NCI-H446 (cell line): ENCODE measurements around the gene GRM8.
A peak's percentile ranks its signal among the peaks of the same experiment; 100 is the strongest.

Experiments used
- DNase-seq, 2 experiments: peaks; one replicate each; lab custom pipeline; 2025; lab: John Stamatoyannopoulos, UW

Gene GRM8

GRCh38 chr7:126426652-126427051, 826.1 kb downstream of the GRM8 start:
- DNase-seq = no peak

GRCh38 chr7:126424985-126425384, 827.8 kb downstream of the GRM8 start:
- DNase-seq = no peak

DNA sequence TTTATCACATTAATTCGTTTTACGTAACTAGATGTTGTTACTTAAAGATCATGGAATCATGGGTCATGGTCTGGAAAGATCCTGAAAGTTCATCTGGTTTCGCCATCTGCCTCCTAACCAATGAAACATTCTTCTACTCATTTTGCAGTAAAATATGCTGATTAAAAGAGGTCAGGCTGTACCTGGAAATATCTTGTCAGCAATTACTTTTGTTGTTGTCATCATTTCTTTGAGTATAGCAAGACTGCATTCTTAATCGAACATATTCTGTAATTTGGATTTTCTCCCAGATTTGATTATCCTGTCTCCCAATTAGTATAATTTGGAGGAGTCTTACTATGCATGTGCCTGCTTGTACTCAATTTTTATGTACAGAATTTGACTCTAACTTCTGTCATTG, 833.7 kb downstream of the GRM8 start:
- DNase-seq = no peak

DNA sequence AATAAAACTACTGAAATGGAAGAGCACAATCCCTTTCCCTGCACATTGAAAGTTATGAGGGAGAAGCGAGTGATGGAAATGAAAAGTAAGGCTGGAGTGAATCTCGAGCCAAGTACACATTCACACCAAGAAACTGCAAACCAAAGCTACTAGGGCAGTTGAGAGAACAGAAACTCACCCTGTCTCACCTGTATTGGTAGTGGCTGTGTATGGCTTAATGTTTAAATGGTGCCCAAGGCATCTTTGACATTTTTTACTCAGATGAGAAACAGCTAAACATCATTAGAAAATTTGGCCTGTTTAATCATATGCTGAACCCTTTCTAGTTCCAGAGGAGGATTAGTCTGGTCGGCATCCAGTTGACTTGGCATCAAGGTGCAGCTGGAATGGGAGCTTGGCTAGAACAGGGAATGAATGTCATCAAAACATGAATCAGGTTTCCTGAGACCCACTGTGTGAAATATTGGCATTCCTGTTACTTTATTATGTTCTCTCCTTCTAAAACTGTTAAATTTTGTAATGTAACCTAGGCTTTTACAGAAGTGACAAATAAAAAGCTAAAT, 840.8 kb downstream of the GRM8 start:
- DNase-seq = peak in 1 of 2 experiments; percentile 10

- no peak for DNase-seq
These were observed 841.5 kb downstream of the GRM8 start for GRCh38 chr7:126411032-126411820.

GRCh38 chr7:126403040-126403439, 849.7 kb downstream of the GRM8 start:
- DNase-seq = no peak

DNA sequence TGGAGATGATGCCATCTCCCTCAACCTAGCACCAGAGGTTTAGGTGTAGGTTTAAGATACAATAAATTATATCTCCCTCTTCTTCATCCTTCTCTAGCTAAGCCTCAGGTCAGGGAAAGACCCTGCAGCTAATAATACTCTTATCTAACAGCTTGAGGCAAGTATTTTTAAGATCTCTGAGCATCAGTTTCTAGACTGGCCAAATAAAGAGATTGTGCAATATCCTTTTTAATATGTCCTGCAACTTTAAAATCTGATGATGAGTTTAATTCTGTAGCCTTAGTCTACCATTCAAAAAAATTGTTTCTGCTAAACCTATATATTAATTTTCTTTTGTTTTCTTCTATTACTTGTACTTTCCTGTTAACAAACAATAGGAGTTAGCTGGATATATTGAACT, 850.8 kb downstream of the GRM8 start:
- DNase-seq = no peak

GRCh38 chr7:126398851-126399529, 853.8 kb downstream of the GRM8 start:
- no peak for DNase-seq

DNA sequence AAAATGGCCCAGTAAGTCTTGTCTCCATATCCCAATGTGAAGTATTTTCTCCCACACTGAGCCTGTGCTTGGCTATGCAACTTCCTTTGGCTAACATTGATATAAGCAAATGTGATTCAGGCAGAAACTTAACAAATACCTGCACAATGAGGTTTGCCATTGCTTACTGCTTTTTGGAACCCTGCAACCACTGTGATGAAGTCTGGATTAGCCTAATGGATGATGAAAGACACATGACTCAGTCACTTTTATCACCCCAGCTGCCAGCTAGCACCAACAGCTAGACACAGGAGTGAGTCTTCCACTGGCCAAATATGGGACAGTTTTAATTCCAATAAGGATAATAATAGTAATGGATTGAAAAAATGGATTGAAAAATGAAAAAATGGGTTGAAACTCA, 854.5 kb downstream of the GRM8 start:
- no peak for DNase-seq

- no peak for DNase-seq
These were observed 858.3 kb downstream of the GRM8 start for GRCh38 chr7:126394406-126394805.
